Chondrocyte (in vitro differentiated cells): ENCODE measurements around the gene PSD2. TPM values are rescaled to one million over a fixed set of nuclear protein-coding genes. Genes with fewer than 3 reads are reported as not detected.

Source experiments
- DNase-seq: peaks from one replicate; pipeline ENCODE4 v3.0.0; 2021; ENCODE audit warnings: mixed read lengths, low spot score
- H3K27ac Mint-ChIP-seq: one replicate; pipeline ENCODE4 v1.8.0; 2021; ENCODE audit warnings: mild to moderate bottlenecking, moderate library complexity, mixed read lengths; ENCODE audit not compliant: unreplicated experiment
- H3K27me3 Mint-ChIP-seq: 2 replicates; pipeline ENCODE4 v1.8.0; 2021; ENCODE audit warnings: low read depth, mixed read lengths
- H3K36me3 Mint-ChIP-seq: 2 replicates; pipeline ENCODE4 v1.8.0; 2021; ENCODE audit warnings: low read depth, mixed read lengths
- H3K4me1 Mint-ChIP-seq: 2 replicates; pipeline ENCODE4 v1.8.0; 2021; ENCODE audit warnings: low read depth, mild to moderate bottlenecking, mixed read lengths
- H3K4me3 Mint-ChIP-seq: one replicate; pipeline ENCODE4 v1.8.0; 2021; ENCODE audit warnings: mild to moderate bottlenecking, moderate library complexity, mixed read lengths; ENCODE audit not compliant: unreplicated experiment
- H3K9me3 Mint-ChIP-seq: 2 replicates; pipeline ENCODE4 v1.8.0; 2021; ENCODE audit warnings: low read depth, mixed read lengths
- CTCF ChIP-seq: fragments of 200-600 bp; sonication (generic); IDR thresholded peaks from 2 replicates; pipeline ENCODE4 v1.5.0; 2021; ENCODE audit warnings: antibody characterized with exemption, mild to moderate bottlenecking, moderate library complexity
- total RNA-seq: library from RNA; stranded (reverse); gene quantifications from 3 replicates; pipeline ENCODE4 v1.2.1, GENCODE V29; 2021

The PSD2 gene
- total RNA-seq, 1 donor from 2014 or later = 0.47 TPM

- H3K27ac Mint-ChIP-seq = no peak overlapping the region
- no peak for TF ChIP-seq CTCF
- peaks cover 3% of the 10 kb centered on the region for H3K36me3 Mint-ChIP-seq
- peaks cover 48% of the 10 kb centered on the region for H3K27me3 Mint-ChIP-seq
- H3K9me3 Mint-ChIP-seq = no peaks in the 10 kb centered on the region
- H3K4me3 Mint-ChIP-seq = no peak overlapping the region
- DNase-seq = no peak
- H3K4me1 Mint-ChIP-seq = peaks cover 14% of the 10 kb centered on the region
Observed at GRCh38 chr5:139884144-139884543, 88.5 kb downstream of the PSD2 start.

DNA sequence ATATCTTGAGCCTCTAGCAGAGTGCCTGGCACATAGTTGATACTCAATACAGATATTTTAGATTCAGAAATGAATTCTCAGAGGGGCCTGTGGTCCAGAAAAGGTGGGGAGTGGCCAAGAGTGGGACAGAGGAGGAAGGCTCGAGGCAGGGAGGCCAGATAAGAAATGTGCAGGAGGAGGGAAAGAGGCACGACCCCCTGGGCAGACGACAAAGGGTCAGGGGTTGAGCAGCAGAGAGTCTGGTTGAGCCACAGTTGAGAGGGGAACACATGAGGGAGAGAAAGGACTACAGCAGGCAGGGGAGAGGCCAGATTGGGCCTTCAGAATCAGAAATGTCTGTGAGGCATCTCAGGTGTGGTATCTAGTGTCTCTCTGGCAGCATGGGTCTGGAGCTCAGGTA, 89.1 kb downstream of the PSD2 start:
- H3K36me3 Mint-ChIP-seq = peaks cover 3% of the 10 kb centered on the region
- no peaks in the 10 kb centered on the region for H3K9me3 Mint-ChIP-seq
- no peak overlapping the region for H3K27ac Mint-ChIP-seq
- TF ChIP-seq CTCF = no peak
- H3K4me1 Mint-ChIP-seq = peaks cover 12% of the 10 kb centered on the region
- H3K4me3 Mint-ChIP-seq = no peak overlapping the region
- H3K27me3 Mint-ChIP-seq = peaks cover 45% of the 10 kb centered on the region
- DNase-seq = no peak

- Mint-ChIP-seq H3K9me3 (no peaks in the 10 kb centered on the region), H3K4me1 (peaks cover 6% of the 10 kb centered on the region), H3K27me3 (peaks cover 47% of the 10 kb centered on the region), H3K4me3 (no peak overlapping the region), H3K27ac (no peak overlapping the region), H3K36me3 (peaks cover 3% of the 10 kb centered on the region)
- TF ChIP-seq CTCF = no peak
- no peak for DNase-seq
Observed at GRCh38 chr5:139885172-139885856, 89.7 kb downstream of the PSD2 start.

DNA sequence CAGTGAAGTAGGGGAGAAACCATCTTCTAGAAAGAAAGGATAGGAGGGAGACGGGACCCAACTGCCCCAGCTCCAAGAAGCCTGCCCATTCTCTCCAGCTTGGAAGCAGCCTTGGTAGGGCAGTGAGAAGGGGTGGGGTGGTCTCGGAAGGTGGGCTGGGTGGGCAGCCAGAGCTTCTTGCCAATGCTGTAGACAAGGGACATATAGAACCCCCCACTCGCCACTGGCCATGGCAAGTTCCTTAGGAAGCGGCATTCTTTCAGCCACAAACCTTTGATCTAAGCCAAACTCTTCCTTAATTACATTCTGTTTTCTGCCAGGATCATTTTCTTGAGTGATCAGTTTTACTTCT, 90.2 kb downstream of the PSD2 start:
- H3K9me3 Mint-ChIP-seq = no peaks in the 10 kb centered on the region
- H3K27me3 Mint-ChIP-seq = peaks cover 51% of the 10 kb centered on the region
- DNase-seq = peak; percentile 55
- no peak overlapping the region for H3K4me3 Mint-ChIP-seq
- peaks cover 3% of the 10 kb centered on the region for H3K36me3 Mint-ChIP-seq
- H3K27ac Mint-ChIP-seq = no peak overlapping the region
- no peak for TF ChIP-seq CTCF
- H3K4me1 Mint-ChIP-seq = peaks cover 1% of the 10 kb centered on the region

DNA sequence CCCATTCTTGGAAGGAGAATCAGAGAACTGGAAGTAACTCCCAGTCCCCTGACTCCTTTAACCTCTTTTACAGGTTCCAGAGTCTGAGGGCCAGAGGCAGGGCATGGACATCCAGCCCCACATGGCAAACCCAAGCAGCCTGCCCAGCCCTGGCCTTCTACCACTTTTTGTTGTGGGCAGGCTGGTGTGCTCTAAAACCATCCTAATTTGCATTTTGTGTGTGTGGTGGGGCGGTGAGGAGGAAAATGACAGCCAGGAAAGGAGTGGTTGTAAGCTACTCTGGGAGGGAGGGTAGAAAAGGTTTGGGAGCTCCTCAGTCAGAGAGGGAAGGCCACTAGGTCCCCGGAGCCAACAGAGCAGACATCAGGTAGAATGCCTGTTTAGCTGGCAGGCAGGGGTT, 90.6 kb downstream of the PSD2 start:
- Mint-ChIP-seq H3K4me3 (no peak overlapping the region), H3K36me3 (peaks cover 3% of the 10 kb centered on the region), H3K27me3 (peaks cover 55% of the 10 kb centered on the region), H3K9me3 (no peaks in the 10 kb centered on the region), H3K4me1 (no peaks in the 10 kb centered on the region), H3K27ac (no peak overlapping the region)
- no peak for DNase-seq
- no peak for TF ChIP-seq CTCF
